Measurements from ENCODE around the gene HCN2. TPM values are rescaled to one million over a fixed set of nuclear protein-coding genes. Genes with fewer than 3 reads are reported as not detected.

Gene HCN2
- total and polyA plus RNA-seq, 2 of the 13 experiments (the other 11 are each of a cell fraction or from before 2014, with no cell fraction given), result 0.01 TPM; not detected in 1

GRCh38 chr19:591099-591958, 1.6 kb downstream of the HCN2 start (continued):
- TF ChIP-seq MEIS1 (CRISPR knock-in tag; IDR thresholded peaks at IDR 0.05; ENCODE audit: borderline replicate concordance), result 0 out of 2 replicates have a peak, but pooled peaks have one; percentile 39
- TF ChIP-seq MEIS2 (CRISPR knock-in tag; IDR thresholded peaks at IDR 0.05), result peak; percentile 91
- no peak for TF ChIP-seq ZNF10 (CRISPR knock-in tag; IDR thresholded peaks at IDR 0.05; ENCODE audit: borderline replicate concordance, low read depth)
- peak; percentile 78; the same call in 1 of the 2 replicates for TF ChIP-seq ZNF75D (CRISPR knock-in tag; IDR thresholded peaks at IDR 0.05; ENCODE audit: borderline replicate concordance)
- TF ChIP-seq, protein P1, sequence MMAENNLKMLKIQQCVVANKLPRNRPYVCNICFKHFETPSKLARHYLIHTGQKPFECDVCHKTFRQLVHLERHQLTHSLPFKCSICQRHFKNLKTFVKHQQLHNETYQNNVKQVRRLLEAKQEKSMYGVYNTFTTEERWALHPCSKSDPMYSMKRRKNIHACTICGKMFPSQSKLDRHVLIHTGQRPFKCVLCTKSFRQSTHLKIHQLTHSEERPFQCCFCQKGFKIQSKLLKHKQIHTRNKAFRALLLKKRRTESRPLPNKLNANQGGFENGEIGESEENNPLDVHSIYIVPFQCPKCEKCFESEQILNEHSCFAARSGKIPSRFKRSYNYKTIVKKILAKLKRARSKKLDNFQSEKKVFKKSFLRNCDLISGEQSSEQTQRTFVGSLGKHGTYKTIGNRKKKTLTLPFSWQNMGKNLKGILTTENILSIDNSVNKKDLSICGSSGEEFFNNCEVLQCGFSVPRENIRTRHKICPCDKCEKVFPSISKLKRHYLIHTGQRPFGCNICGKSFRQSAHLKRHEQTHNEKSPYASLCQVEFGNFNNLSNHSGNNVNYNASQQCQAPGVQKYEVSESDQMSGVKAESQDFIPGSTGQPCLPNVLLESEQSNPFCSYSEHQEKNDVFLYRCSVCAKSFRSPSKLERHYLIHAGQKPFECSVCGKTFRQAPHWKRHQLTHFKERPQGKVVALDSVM (CRISPR knock-in tag; IDR thresholded peaks at IDR 0.05), result 0 out of 2 replicates have a peak, but pooled peaks have one; percentile 27
- peak; percentile 48; the same call in 1 of the 2 replicates for TF ChIP-seq ZNF709 (CRISPR knock-in tag; IDR thresholded peaks at IDR 0.05)
- TF ChIP-seq, protein P2, sequence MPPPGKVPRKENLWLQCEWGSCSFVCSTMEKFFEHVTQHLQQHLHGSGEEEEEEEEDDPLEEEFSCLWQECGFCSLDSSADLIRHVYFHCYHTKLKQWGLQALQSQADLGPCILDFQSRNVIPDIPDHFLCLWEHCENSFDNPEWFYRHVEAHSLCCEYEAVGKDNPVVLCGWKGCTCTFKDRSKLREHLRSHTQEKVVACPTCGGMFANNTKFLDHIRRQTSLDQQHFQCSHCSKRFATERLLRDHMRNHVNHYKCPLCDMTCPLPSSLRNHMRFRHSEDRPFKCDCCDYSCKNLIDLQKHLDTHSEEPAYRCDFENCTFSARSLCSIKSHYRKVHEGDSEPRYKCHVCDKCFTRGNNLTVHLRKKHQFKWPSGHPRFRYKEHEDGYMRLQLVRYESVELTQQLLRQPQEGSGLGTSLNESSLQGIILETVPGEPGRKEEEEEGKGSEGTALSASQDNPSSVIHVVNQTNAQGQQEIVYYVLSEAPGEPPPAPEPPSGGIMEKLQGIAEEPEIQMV (CRISPR knock-in tag; IDR thresholded peaks at IDR 0.05; ENCODE audit: low read depth), result peak; percentile 31; the same call in 1 of the 2 replicates
- TF ChIP-seq ZBTB38 (CRISPR knock-in tag; IDR thresholded peaks at IDR 0.05), result peak; percentile 41; the same call in 1 of the 2 replicates
- 0 out of 2 replicates have a peak, but pooled peaks have one; percentile 78 for TF ChIP-seq ZNF879 (CRISPR knock-in tag; IDR thresholded peaks at IDR 0.05)
- peak; percentile 76; the same call in 1 of the 2 replicates for TF ChIP-seq ZBTB20 (CRISPR knock-in tag; IDR thresholded peaks at IDR 0.05; ENCODE audit: borderline replicate concordance, low read depth)
- peak; percentile 80 for TF ChIP-seq HOXD1 (CRISPR knock-in tag; IDR thresholded peaks at IDR 0.05)
- peak; percentile 45; the same call in 1 of the 2 replicates for TF ChIP-seq ZNF337 (CRISPR knock-in tag; IDR thresholded peaks at IDR 0.05; ENCODE audit: borderline replicate concordance, low read depth)
- peak; percentile 72 for TF ChIP-seq ZNF335 (CRISPR knock-in tag; IDR thresholded peaks at IDR 0.05)
- TF ChIP-seq, protein P3, sequence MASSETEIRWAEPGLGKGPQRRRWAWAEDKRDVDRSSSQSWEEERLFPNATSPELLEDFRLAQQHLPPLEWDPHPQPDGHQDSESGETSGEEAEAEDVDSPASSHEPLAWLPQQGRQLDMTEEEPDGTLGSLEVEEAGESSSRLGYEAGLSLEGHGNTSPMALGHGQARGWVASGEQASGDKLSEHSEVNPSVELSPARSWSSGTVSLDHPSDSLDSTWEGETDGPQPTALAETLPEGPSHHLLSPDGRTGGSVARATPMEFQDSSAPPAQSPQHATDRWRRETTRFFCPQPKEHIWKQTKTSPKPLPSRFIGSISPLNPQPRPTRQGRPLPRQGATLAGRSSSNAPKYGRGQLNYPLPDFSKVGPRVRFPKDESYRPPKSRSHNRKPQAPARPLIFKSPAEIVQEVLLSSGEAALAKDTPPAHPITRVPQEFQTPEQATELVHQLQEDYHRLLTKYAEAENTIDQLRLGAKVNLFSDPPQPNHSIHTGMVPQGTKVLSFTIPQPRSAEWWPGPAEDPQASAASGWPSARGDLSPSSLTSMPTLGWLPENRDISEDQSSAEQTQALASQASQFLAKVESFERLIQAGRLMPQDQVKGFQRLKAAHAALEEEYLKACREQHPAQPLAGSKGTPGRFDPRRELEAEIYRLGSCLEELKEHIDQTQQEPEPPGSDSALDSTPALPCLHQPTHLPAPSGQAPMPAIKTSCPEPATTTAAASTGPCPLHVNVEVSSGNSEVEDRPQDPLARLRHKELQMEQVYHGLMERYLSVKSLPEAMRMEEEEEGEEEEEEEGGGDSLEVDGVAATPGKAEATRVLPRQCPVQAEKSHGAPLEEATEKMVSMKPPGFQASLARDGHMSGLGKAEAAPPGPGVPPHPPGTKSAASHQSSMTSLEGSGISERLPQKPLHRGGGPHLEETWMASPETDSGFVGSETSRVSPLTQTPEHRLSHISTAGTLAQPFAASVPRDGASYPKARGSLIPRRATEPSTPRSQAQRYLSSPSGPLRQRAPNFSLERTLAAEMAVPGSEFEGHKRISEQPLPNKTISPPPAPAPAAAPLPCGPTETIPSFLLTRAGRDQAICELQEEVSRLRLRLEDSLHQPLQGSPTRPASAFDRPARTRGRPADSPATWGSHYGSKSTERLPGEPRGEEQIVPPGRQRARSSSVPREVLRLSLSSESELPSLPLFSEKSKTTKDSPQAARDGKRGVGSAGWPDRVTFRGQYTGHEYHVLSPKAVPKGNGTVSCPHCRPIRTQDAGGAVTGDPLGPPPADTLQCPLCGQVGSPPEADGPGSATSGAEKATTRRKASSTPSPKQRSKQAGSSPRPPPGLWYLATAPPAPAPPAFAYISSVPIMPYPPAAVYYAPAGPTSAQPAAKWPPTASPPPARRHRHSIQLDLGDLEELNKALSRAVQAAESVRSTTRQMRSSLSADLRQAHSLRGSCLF (CRISPR knock-in tag; IDR thresholded peaks at IDR 0.05; ENCODE audit: borderline replicate concordance), result peak; percentile 79
- no peak for TF ChIP-seq CERS6 (CRISPR knock-in tag; IDR thresholded peaks at IDR 0.05)
- TF ChIP-seq HOXA9 (CRISPR knock-in tag; IDR thresholded peaks at IDR 0.05; ENCODE audit: borderline replicate concordance), result 0 out of 2 replicates have a peak, but pooled peaks have one; percentile 68
- 0 out of 2 replicates have a peak, but pooled peaks have one; percentile 78 for TF ChIP-seq STAT5B (CRISPR knock-in tag; IDR thresholded peaks at IDR 0.05)
- peak; percentile 92; the same call in 1 of the 2 replicates for TF ChIP-seq TSC22D2 (CRISPR knock-in tag; IDR thresholded peaks at IDR 0.05; ENCODE audit: borderline replicate concordance)

Data from HepG2 (cell line).